Measurements from ENCODE around the gene SMAD6. TPM values are rescaled to one million over a fixed set of nuclear protein-coding genes. Genes with fewer than 3 reads are reported as not detected.

SMAD6 gene
- 7.8 TPM for polyA plus RNA-seq (2013, experiment 1 of 2)
- 7.4 TPM for polyA plus RNA-seq (2013, experiment 2 of 2)

DNA sequence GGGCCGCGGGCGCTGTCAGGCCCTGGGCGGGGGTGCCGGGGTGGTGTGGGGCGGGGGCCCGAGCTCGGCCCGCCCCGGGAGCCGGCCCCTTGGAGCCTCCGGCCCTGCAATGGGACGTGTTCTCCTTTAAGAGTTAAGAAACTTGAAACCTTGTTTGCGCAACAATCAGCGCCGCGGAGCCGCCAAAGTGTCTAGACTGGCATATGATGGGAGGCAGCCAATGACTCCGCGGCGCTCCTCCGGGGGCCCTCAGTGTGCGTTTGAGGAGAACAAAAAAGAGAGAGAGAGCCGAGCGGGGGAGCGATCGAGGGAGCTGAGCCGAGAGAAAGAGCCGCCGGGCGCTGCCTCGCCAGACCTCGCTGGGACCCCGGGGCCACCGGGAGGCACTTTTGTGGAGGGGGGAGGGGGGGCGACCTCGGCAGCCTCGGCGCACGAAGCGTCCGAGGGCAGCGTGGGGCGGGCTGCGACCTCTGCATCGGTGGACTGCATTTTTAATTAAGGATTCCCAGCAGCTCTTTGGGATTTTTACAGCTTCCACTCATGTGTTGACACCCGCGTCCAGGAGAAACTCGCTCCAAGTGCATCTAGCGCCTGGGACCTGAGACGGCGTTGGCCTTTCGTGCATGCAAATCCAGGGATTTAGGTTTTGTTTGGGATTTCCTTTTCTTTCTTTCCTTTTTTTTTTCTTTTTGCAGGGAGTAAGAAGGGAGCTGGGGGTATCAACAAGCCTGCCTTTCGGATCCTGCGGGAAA lies at the start of gene SMAD6:
TSS of gene SMAD6 (plus strand) at position 202 of the 752 bp plus-strand sequence. CDS start 1,023 bp downstream, outside the sequence.
- DNase-seq = peak; percentile 100
- Histone ChIP-seq H3K4me3 (ENCODE audit: low read length) (peak within 1 kb of the TSS; percentile 91), H2BK5ac (ENCODE audit: low read length) (peak within 1 kb of the TSS; percentile 97), H3K23ac (ENCODE audit: low read length) (peak within 1 kb of the TSS; percentile 66), H3K4me2 (ENCODE audit: low read length) (peak within 1 kb of the TSS; percentile 58), H3K79me1 (ENCODE audit: low read length) (peaks cover 1% of the 10 kb centered on the region), H3K79me2 (ENCODE audit: control insufficient read depth, insufficient read depth, low read length) (peaks cover 49% of the 10 kb centered on the region), H3K56ac (ENCODE audit: low read length) (peak within 1 kb of the TSS; percentile 98), H3K27ac (ENCODE audit: low read depth, low read length) (peak within 1 kb of the TSS; percentile 98), H4K8ac (ENCODE audit: low read depth, low read length) (peak within 1 kb of the TSS; percentile 77), H3K4ac (ENCODE audit: low read depth, low read length) (peak within 1 kb of the TSS; percentile 98), H3K4me1 (ENCODE audit: control insufficient read depth, low read depth, low read length) (peaks cover 17% of the 10 kb centered on the region), H2BK120ac (ENCODE audit: low read depth, low read length) (peak within 1 kb of the TSS; percentile 66), H3K18ac (ENCODE audit: low read length) (peak within 1 kb of the TSS; percentile 99), H3K27me3 (ENCODE audit: insufficient read depth, low read length, poor library complexity) (no peaks in the 10 kb centered on the region), H2BK15ac (replicated peaks; ENCODE audit: low read depth) (no peak within 1 kb of the TSS), H3K9ac (ENCODE audit: low read length) (peak within 1 kb of the TSS; percentile 95), H4K5ac (ENCODE audit: low read length) (no peak within 1 kb of the TSS), H2AK5ac (ENCODE audit: low read length) (peak within 1 kb of the TSS; percentile 51), H3K36me3 (ENCODE audit: control insufficient read depth, insufficient read depth, low read length) (peaks cover 1% of the 10 kb centered on the region)
- WGBS (ENCODE audit: extremely low coverage, insufficient coverage, low lambda C conversion rate) = no CpG with 5 or more reads among the region's 55 CpGs

- H4K8ac ChIP-seq (ENCODE audit: low read depth, low read length) = no peak overlapping the region
- no peaks in the 10 kb centered on the region for H3K79me1 ChIP-seq (ENCODE audit: low read length)
- no peak overlapping the region for H3K9ac ChIP-seq (ENCODE audit: low read length)
- peak overlapping the region; percentile 79 for H2AK5ac ChIP-seq (ENCODE audit: low read length)
- H2BK120ac ChIP-seq (ENCODE audit: low read depth, low read length) = no peak overlapping the region
- no peak for DNase-seq
- H3K79me2 ChIP-seq (ENCODE audit: control insufficient read depth, insufficient read depth, low read length) = no peaks in the 10 kb centered on the region
- H3K27me3 ChIP-seq (ENCODE audit: insufficient read depth, low read length, poor library complexity) = no peaks in the 10 kb centered on the region
- WGBS (ENCODE audit: extremely low coverage, insufficient coverage, low lambda C conversion rate) = no CpG with 5 or more reads among the region's 3 CpGs
- H3K36me3 ChIP-seq (ENCODE audit: control insufficient read depth, insufficient read depth, low read length) = no peaks in the 10 kb centered on the region
- H3K4ac ChIP-seq (ENCODE audit: low read depth, low read length) = no peak overlapping the region
- no peak overlapping the region for H3K4me2 ChIP-seq (ENCODE audit: low read length)
- H3K4me3 ChIP-seq (ENCODE audit: low read length) = no peak overlapping the region
- peaks cover 8% of the 10 kb centered on the region for H3K4me1 ChIP-seq (ENCODE audit: control insufficient read depth, low read depth, low read length)
- H3K23ac ChIP-seq (ENCODE audit: low read length) = no peak overlapping the region
- no peak overlapping the region for H2BK5ac ChIP-seq (ENCODE audit: low read length)
- H3K18ac ChIP-seq (ENCODE audit: low read length) = no peak overlapping the region
- no peak overlapping the region for H4K5ac ChIP-seq (ENCODE audit: low read length)
- H3K56ac ChIP-seq (ENCODE audit: low read length) = no peak overlapping the region
- H3K27ac ChIP-seq (ENCODE audit: low read depth, low read length) = no peak overlapping the region
- H2BK15ac ChIP-seq (replicated peaks; ENCODE audit: low read depth) = no peak overlapping the region
These were observed 49.2 kb upstream of the SMAD6 start for GRCh38 chr15:66652806-66653205.

GRCh38 chr15:66653398-66653797 lies 48.6 kb upstream of the SMAD6 start:
- no CpG with 5 or more reads among the region's 6 CpGs for WGBS (ENCODE audit: extremely low coverage, insufficient coverage, low lambda C conversion rate)
- no peak overlapping the region for H4K5ac ChIP-seq (ENCODE audit: low read length)
- peaks cover 8% of the 10 kb centered on the region for H3K4me1 ChIP-seq (ENCODE audit: control insufficient read depth, low read depth, low read length)

DNA sequence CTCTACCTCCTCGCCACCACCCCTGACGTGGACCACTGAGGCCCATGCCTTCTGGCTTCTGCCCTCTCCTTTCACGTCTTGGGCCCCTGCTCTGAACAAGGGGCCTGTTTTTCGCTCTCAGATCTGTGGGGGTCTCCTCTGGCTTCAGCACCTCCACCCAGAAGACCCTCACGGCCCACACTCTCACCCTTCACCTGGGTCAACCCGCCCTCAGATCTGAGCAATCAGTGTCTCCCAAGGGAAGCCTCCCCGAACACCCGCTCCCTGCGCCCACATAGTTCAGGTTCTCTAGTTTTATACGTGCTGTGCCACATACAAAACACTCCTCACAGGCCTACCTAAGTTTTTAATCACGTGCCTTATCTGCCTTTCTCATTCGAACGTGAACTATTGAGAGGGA lies 48.2 kb upstream of the SMAD6 start:
- H2AK5ac ChIP-seq (ENCODE audit: low read length) = peak overlapping the region; percentile 91
- no peak overlapping the region for H3K4me2 ChIP-seq (ENCODE audit: low read length)
- peak overlapping the region; percentile 6 for H3K4ac ChIP-seq (ENCODE audit: low read depth, low read length)
- no peak overlapping the region for H2BK120ac ChIP-seq (ENCODE audit: low read depth, low read length)
- H3K27ac ChIP-seq (ENCODE audit: low read depth, low read length) = no peak overlapping the region
- no CpG with 5 or more reads among the region's 13 CpGs for WGBS (ENCODE audit: extremely low coverage, insufficient coverage, low lambda C conversion rate)
- H4K5ac ChIP-seq (ENCODE audit: low read length) = no peak overlapping the region
- no peak for DNase-seq
- H2BK5ac ChIP-seq (ENCODE audit: low read length) = peak overlapping the region; percentile 78
- no peaks in the 10 kb centered on the region for H3K79me1 ChIP-seq (ENCODE audit: low read length)
- H4K8ac ChIP-seq (ENCODE audit: low read depth, low read length) = no peak overlapping the region
- peak overlapping the region; percentile 29 for H3K23ac ChIP-seq (ENCODE audit: low read length)
- peaks cover 8% of the 10 kb centered on the region for H3K4me1 ChIP-seq (ENCODE audit: control insufficient read depth, low read depth, low read length)
- no peaks in the 10 kb centered on the region for H3K79me2 ChIP-seq (ENCODE audit: control insufficient read depth, insufficient read depth, low read length)
- no peak overlapping the region for H3K18ac ChIP-seq (ENCODE audit: low read length)
- H3K9ac ChIP-seq (ENCODE audit: low read length) = no peak overlapping the region
- no peak overlapping the region for H2BK15ac ChIP-seq (replicated peaks; ENCODE audit: low read depth)
- H3K27me3 ChIP-seq (ENCODE audit: insufficient read depth, low read length, poor library complexity) = no peaks in the 10 kb centered on the region
- H3K36me3 ChIP-seq (ENCODE audit: control insufficient read depth, insufficient read depth, low read length) = no peaks in the 10 kb centered on the region
- H3K4me3 ChIP-seq (ENCODE audit: low read length) = no peak overlapping the region
- H3K56ac ChIP-seq (ENCODE audit: low read length) = peak overlapping the region; percentile 77

More at GRCh38 chr15:66653398-66653797, 48.6 kb upstream of the SMAD6 start:
- peak overlapping the region; percentile 70 for H2BK5ac ChIP-seq (ENCODE audit: low read length)
- H2AK5ac ChIP-seq (ENCODE audit: low read length) = peak overlapping the region; percentile 91
- peak overlapping the region; percentile 77 for H3K56ac ChIP-seq (ENCODE audit: low read length)
- H3K4me3 ChIP-seq (ENCODE audit: low read length) = no peak overlapping the region
- H3K4ac ChIP-seq (ENCODE audit: low read depth, low read length) = peak overlapping the region; percentile 4
- no peak overlapping the region for H3K4me2 ChIP-seq (ENCODE audit: low read length)
- no peaks in the 10 kb centered on the region for H3K27me3 ChIP-seq (ENCODE audit: insufficient read depth, low read length, poor library complexity)
- H3K27ac ChIP-seq (ENCODE audit: low read depth, low read length) = no peak overlapping the region
- no peak for DNase-seq
- no peak overlapping the region for H2BK15ac ChIP-seq (replicated peaks; ENCODE audit: low read depth)
- H3K23ac ChIP-seq (ENCODE audit: low read length) = no peak overlapping the region
- no peak overlapping the region for H4K8ac ChIP-seq (ENCODE audit: low read depth, low read length)
- H2BK120ac ChIP-seq (ENCODE audit: low read depth, low read length) = no peak overlapping the region
- H3K79me2 ChIP-seq (ENCODE audit: control insufficient read depth, insufficient read depth, low read length) = no peaks in the 10 kb centered on the region
- H3K36me3 ChIP-seq (ENCODE audit: control insufficient read depth, insufficient read depth, low read length) = no peaks in the 10 kb centered on the region
- no peaks in the 10 kb centered on the region for H3K79me1 ChIP-seq (ENCODE audit: low read length)
- no peak overlapping the region for H3K18ac ChIP-seq (ENCODE audit: low read length)
- H3K9ac ChIP-seq (ENCODE audit: low read length) = no peak overlapping the region

DNA sequence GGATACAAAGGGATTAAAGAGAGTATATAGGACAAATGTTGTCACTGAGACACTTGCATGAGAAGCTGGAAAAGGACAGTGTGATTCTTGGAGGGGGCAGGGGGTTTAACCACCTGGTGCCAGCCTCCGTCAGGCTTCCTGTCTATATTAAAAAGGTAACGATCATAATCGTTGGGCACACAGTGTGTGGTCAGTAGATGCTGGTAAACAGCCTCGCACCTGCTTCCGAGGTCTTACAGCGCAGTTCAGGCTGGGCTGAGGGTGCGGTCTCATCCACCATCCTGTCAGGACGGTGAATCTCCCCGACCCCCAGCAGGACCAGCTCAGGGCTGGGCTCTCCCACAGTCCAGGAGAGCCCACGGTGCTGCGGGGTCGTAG lies 47.7 kb upstream of the SMAD6 start:
- Histone ChIP-seq H3K4me2 (ENCODE audit: low read length) (no peak overlapping the region), H3K27ac (ENCODE audit: low read depth, low read length) (no peak overlapping the region), H3K36me3 (ENCODE audit: control insufficient read depth, insufficient read depth, low read length) (no peaks in the 10 kb centered on the region), H4K5ac (ENCODE audit: low read length) (no peak overlapping the region), H3K79me1 (ENCODE audit: low read length) (no peaks in the 10 kb centered on the region), H3K4me1 (ENCODE audit: control insufficient read depth, low read depth, low read length) (peaks cover 8% of the 10 kb centered on the region), H3K56ac (ENCODE audit: low read length) (peak overlapping the region; percentile 77), H3K4ac (ENCODE audit: low read depth, low read length) (peak overlapping the region; percentile 95), H2BK15ac (replicated peaks; ENCODE audit: low read depth) (no peak overlapping the region), H2AK5ac (ENCODE audit: low read length) (peak overlapping the region; percentile 91), H3K4me3 (ENCODE audit: low read length) (no peak overlapping the region), H3K23ac (ENCODE audit: low read length) (peak overlapping the region; percentile 29), H3K79me2 (ENCODE audit: control insufficient read depth, insufficient read depth, low read length) (no peaks in the 10 kb centered on the region), H3K27me3 (ENCODE audit: insufficient read depth, low read length, poor library complexity) (no peaks in the 10 kb centered on the region), H3K18ac (ENCODE audit: low read length) (peak overlapping the region; percentile 83), H2BK5ac (ENCODE audit: low read length) (peak overlapping the region; percentile 78), H4K8ac (ENCODE audit: low read depth, low read length) (no peak overlapping the region), H3K9ac (ENCODE audit: low read length) (peak overlapping the region; percentile 44), H2BK120ac (ENCODE audit: low read depth, low read length) (peak overlapping the region; percentile 23)
- no CpG with 5 or more reads among the region's 12 CpGs for WGBS (ENCODE audit: extremely low coverage, insufficient coverage, low lambda C conversion rate)
- no peak for DNase-seq
